Epithelial cell of prostate (primary cell): Measurements from ENCODE around the gene FAM219B.

Source experiments
- DNase-seq: peaks from one replicate; pipeline ENCODE4 v3.0.0-alpha.2; 2011; ENCODE audit warnings: low read depth, low spot score
- H3K27ac ChIP-seq: fragments of 450-650 bp; 2 replicates; pipeline ENCODE4 v1.5.1; 2017; ENCODE audit warnings: mild to moderate bottlenecking

FAM219B gene

GRCh38 chr15:74854453-74855022 is 52.1 kb downstream of the FAM219B start:
- H3K27ac ChIP-seq: no peak overlapping the region
- DNase-seq: no peak

DNA sequence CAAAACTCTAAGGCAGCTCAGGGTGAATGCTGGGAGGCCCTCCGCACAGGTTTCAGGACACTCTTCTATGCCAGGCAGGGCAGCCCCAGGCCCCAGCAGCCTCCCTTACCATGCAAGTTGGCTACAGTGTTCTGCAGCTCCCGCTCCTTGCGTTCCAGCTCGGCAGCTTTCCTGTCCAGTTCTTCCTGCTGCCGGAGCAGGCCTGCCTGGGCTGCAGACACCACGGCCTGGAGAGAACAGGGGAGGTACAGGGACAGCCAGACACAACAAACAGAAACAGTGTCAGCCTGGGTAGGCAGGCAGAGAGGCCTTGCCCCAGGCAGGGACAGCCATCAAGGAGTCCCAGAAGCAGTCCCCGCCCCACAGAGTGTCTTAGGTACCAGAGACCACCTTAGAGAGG is 54.7 kb downstream of the FAM219B start:
- no peak for DNase-seq
- no peak overlapping the region for H3K27ac ChIP-seq

GRCh38 chr15:74850393-74850792 is 56.3 kb downstream of the FAM219B start:
- DNase-seq: no peak
- H3K27ac ChIP-seq: no peak overlapping the region
